GM21529 (cell line): Measurements from ENCODE around the gene ZNF292.
"Not testable (repeated sequence)": the region's sequence is repeated elsewhere in the genome, so short reads cannot be mapped to it uniquely, and the experiment has no call there.

Source experiments
- ATAC-seq: cut with Tn5 transposase; IDR thresholded peaks from one replicate; pipeline ENCODE4 v1.9.1; 2021; ENCODE audit not compliant: unreplicated experiment

ZNF292 gene

DNA sequence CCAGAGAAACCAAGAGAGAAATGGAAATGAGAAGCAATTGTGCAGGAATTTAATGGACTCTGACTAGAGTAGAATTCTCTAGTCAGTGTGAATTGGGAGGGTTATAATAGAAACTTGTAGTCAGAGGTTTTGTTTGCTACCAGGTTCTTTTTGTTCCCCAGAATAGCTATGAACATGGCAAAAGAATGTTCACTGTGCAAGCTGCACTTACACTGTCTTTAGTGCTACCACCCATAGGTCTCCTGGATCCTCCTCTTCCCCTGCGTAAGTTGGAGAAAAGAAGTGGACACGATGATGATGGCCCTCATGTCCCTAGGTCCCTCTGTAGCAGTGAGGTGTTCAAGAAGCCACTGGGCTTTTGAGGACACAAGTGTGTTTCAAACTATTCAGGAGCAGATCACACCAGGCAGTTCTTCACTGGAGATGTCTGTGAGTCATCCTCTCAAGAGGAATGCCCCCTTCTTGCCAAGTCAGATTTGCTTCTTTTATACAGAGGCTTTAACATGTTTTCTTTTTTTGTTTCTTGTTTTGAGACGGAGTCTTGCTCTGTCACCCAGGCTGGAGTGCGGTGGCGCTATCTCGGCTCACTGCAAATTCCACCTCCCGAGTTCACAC is 119.4 kb downstream of the ZNF292 start:
- ATAC-seq = no peak

- no peak for ATAC-seq
Observed at GRCh38 chr6:87276624-87277023, 121.3 kb downstream of the ZNF292 start.

DNA sequence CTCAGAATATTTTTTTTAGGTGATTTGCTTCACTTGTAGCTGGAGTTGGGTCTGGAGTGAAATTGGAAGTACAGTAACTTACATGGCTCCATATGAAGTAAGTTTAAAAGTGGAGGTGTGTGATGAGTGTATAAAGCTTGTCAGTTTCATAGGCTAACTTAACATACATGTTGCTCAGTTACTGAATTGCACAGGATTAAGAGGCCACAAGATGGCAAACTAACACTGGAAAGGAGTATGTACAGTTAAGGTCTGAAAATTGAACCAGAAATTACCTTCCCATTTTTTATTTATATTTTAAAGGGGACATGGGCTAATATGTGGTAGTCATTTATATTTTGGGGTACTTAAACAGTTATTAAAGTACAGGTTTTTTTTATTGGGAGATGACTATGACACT is 121.8 kb downstream of the ZNF292 start:
- no peak for ATAC-seq

DNA sequence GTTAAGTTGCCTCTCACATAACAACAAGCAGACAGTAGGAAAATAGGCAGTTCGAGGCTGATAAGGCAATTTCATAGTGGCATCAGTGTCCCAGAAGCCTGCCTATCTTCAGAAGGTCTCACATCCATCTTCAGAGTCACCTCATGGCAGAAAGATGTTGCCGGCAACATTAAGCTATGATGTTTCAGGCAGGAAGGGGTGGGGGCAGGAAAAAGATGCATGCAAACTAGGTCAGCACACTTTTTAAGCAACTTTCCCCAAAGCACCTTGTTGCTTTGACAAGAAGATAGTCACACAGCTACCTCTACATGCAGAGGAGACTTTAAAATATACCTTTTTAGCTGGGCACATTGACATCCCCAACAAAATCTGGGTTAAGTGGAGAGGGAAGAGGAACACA is 123.8 kb downstream of the ZNF292 start:
- ATAC-seq = no peak

DNA sequence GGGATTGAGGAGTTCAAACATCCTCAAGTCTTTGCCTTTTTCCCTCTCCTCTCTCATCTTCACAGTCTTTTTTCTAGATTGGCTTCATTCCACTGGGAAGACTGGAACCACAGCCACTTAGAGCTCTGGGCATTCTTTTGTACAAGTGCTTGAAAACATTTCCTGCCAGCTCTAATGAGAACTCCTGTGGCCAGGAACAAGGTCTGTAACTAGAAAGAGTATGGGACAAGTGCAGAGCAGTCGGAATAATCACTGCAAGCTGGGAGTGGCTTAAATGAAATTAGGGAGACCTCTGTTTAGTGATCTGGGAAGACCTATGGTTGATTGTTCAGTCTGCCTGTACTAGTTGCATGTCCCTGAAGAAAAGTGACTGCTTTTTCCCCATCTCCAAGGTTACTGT is 126.1 kb downstream of the ZNF292 start:
- ATAC-seq = no peak

DNA sequence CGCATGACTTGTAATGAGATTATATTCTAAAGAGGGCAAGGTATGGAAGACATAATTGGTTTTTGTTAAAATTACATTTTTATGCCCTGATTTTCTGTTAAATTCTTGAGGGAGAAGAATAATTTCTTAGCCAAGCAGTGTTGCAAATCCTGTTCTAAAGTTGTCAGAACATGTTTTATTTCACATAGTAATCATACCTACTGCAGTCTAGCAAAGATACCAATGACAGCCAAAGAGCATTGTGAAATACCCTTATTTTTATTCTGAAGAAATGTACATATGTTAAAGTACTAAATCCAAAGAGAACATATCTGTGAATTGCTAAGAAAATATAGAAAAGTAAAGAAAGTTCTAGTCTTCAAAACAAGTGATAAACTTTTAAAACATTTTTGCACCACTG is 127.4 kb downstream of the ZNF292 start:
- ATAC-seq = no peak

GRCh38 chr6:87283461-87283860 is 128.1 kb downstream of the ZNF292 start:
- ATAC-seq = no peak

DNA sequence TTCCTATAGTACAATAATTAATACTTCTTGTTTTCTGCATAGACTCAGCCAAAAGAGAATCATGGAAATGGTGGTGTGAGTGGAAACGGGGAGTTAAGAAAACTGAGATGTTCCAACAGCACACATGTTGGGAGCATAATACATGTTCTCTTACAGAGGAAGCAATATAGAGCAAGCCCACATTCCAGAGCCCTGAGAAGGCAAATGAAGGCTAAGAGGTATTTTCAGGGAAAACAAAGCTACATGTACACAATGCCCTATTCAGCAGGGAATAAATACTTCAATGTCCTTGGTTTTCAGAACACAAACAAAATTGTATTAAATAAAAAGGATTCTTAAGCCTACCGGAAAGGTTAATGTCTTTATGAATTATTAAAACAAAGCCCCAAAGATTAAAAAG is 131.9 kb downstream of the ZNF292 start:
- ATAC-seq = no peak

DNA sequence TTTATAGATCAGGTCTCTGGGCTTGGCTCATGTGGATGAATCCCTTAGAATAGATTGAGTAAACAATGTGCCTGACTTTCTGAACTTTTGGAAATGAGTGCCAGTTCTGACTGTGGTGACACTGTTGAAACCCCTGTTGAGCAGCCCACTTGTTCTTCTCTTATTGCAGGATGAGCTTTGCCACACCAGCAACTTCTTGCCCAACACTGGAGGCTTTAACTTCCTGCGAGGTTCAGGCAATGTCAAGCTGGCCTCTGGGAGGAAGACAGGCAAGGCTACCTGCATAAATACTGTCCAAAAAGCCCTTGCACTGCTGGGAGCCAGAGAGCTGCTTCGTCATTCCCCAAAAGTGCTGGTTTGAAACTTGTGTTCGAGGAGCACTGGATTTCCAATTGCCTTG is 134.2 kb downstream of the ZNF292 start:
- ATAC-seq = no peak

DNA sequence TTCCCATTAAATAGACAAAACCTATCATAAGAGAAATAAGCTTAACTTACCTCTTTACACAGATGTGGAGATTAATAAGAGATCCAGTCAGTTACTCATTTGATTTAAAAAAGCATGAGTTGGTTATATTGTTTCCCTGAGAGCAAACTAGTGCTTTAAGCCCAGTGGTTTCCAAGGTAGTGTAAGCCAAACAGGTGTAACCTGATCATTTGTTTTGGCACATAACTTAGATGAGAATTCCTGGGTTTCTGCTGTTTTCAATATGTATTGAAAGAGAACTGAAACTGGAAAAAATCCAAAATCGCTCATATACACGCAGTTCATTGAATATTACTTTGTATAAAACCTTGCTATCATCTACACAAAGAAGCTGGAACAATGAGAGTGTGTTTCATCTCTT is 136.5 kb downstream of the ZNF292 start:
- ATAC-seq = no peak

DNA sequence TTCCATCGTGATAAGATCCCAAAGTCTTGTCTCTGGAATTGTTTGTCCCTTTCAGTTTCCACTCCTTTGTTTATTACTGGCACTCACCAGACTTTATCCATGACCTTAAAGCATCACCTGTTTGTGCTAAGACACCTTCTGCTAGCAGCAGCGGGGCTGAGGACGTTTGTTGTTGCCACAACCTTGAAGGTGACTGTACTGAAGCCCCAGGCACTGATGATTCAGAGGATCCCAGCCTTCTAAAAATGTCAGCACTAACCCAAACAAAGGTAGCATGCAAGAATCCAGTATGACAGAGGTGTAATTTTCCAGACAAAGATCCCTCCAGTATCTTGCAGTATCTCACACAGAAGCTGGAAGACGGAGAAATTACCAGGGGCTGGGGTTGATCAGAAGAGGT is 138.2 kb downstream of the ZNF292 start:
- ATAC-seq = no peak

- no peak for ATAC-seq
Observed at GRCh38 chr6:87297119-87297518, 141.8 kb downstream of the ZNF292 start.

- not testable (repeated sequence) for ATAC-seq
Observed at GRCh38 chr6:87301277-87301676, 145.9 kb downstream of the ZNF292 start.

- ATAC-seq = no peak
Observed at GRCh38 chr6:87308970-87309369, 153.6 kb downstream of the ZNF292 start.

GRCh38 chr6:87312860-87313259 is 157.5 kb downstream of the ZNF292 start:
- no peak for ATAC-seq
